GM12878 (cell line): ENCODE results near the gene SLC34A3. TPM values are rescaled to one million over a fixed set of nuclear protein-coding genes. Genes with fewer than 3 reads are reported as not detected.

Experiments
- ATAC-seq: fragments of 200-7000 bp; cut with Tn5 transposase; 3 replicates; pipeline ENCODE4 v1.9.1; 2020; ENCODE audit warnings: mild to moderate bottlenecking, moderate library complexity
- BruUV-seq: library from RNA; stranded (reverse); fragments of 400-500 nt; replicated peaks from 2 replicates; lab custom pipeline; 2021; lab: Mats Ljungman, UMichigan
- CTCF ChIA-PET: fragments of 300-600 bp; sonication (Branson Sonifier 250); formaldehyde crosslinking; extraction: SDS; loops from one replicate; lab custom pipeline; 2021; ENCODE audit warnings: inconsistent platforms; lab: Yijun Ruan, JAX
- POLR2A ChIA-PET: fragments of 350-600 bp; formaldehyde crosslinking; extraction: SDS; loops from one replicate; lab custom pipeline; 2021; ENCODE audit warnings: inconsistent platforms; lab: Charles Lee
- RAD21 ChIA-PET: fragments of 300-600 bp; sonication (Branson Sonifier 250); formaldehyde crosslinking; loops from one replicate; lab custom pipeline; 2023; ENCODE audit warnings: antibody characterized with exemption; ENCODE audit not compliant: unreplicated experiment; lab: Charles Lee
- SMC1A ChIA-PET: fragments of 300-600 bp; sonication (Branson Sonifier 250); formaldehyde crosslinking; loops from one replicate; lab custom pipeline; 2023; ENCODE audit not compliant: unreplicated experiment, uncharacterized antibody; lab: Charles Lee
- DNase-seq: peaks from one replicate; pipeline ENCODE4 v3.0.0-alpha.2; 2011; ENCODE audit warnings: low read depth, low spot score
- FAIRE-seq: peaks from 3 replicates; lab custom pipeline; 2011; peaks lifted over from hg19 to GRCh38; lab: Jason Lieb, UNC
- H2AFZ ChIP-seq: 2 replicates; pipeline ENCODE4 v1.6.0; 2011; ENCODE audit warnings: low read depth, low read length, control low read depth; ENCODE audit not compliant: control insufficient read depth
- H3K27ac ChIP-seq: 2 replicates; pipeline ENCODE4 v1.5.1; 2011; ENCODE audit warnings: control low read depth; ENCODE audit not compliant: control insufficient read depth, insufficient read depth
- H3K27me3 ChIP-seq, 2 experiments: replicated peaks in 1 of 2; 2 replicates each; pipeline versions ENCODE4 v1.6.0 to v1.6.1; 2011; ENCODE audit warnings: low read length in 1 of 2; ENCODE audit not compliant: control insufficient read depth in 2 of 2, insufficient read depth in 2 of 2
- H3K36me3 ChIP-seq, 2 experiments: 2 replicates each; pipeline ENCODE4 v1.5.1; 2011; ENCODE audit warnings: low read length in 1 of 2; ENCODE audit not compliant: control insufficient read depth in 2 of 2, insufficient read depth in 2 of 2
- H3K4me1 ChIP-seq: 2 replicates; pipeline ENCODE4 v1.6.1; 2011; ENCODE audit warnings: mild to moderate bottlenecking, low read length, moderate library complexity, mixed read lengths; ENCODE audit not compliant: control insufficient read depth, insufficient read depth
- H3K4me2 ChIP-seq: 2 replicates; pipeline ENCODE4 v1.6.0; 2011; ENCODE audit warnings: control low read depth; ENCODE audit not compliant: control insufficient read depth, insufficient read depth
- H3K4me3 ChIP-seq: fragments of 200-600 bp; sonication (generic); 2 replicates; pipeline ENCODE4 v1.5.1; 2016
- H3K79me2 ChIP-seq: 2 replicates; pipeline ENCODE4 v1.6.0; 2011; ENCODE audit warnings: low read length; ENCODE audit not compliant: control insufficient read depth, insufficient read depth
- H3K9ac ChIP-seq: 2 replicates; pipeline ENCODE4 v1.8.0; 2011; ENCODE audit warnings: low read length, control low read depth, mixed read lengths; ENCODE audit not compliant: control insufficient read depth, insufficient read depth
- H3K9me3 ChIP-seq: replicated peaks from 3 replicates; pipeline ENCODE4 v1.5.1; 2011; ENCODE audit warnings: mild to moderate bottlenecking, low read length; ENCODE audit not compliant: control insufficient read depth, insufficient read depth
- H4K20me1 ChIP-seq: 2 replicates; pipeline ENCODE4 v1.6.0; 2011; ENCODE audit not compliant: control insufficient read depth, insufficient read depth
- BCL11A ChIP-seq: IDR thresholded peaks from 2 replicates; pipeline ENCODE4 v1.6.1; 2011; ENCODE audit warnings: low read depth, low read length
- BHLHE40 ChIP-seq, 2 experiments: fragments of 450-650 bp in 1 of 2; IDR thresholded peaks; 2 replicates each; pipeline ENCODE4 v1.6.1; 2011 to 2017; ENCODE audit warnings: low read depth in 2 of 2, borderline replicate concordance in 1 of 2, improper control_type of control experiment in 1 of 2, low read length in 1 of 2, mild to moderate bottlenecking in 1 of 2
- CEBPB ChIP-seq, 2 experiments: fragments of 150-350 bp in 1 of 2; IDR thresholded peaks; 2 replicates each; pipeline ENCODE4 v1.6.1; 2012 to 2014; ENCODE audit warnings: low read depth in 2 of 2, low read length in 2 of 2, borderline replicate concordance in 1 of 2, inconsistent platforms in 1 of 2
- IKZF2 ChIP-seq, 2 experiments: fragments of 450-650 bp; IDR thresholded peaks; 2 replicates each; pipeline ENCODE4 v1.6.1; 2017; ENCODE audit warnings: mild to moderate bottlenecking in 2 of 2, moderate library complexity in 2 of 2
- MTA2 ChIP-seq: fragments of 450-650 bp; IDR thresholded peaks from 2 replicates; pipeline ENCODE4 v1.6.1; 2016; ENCODE audit warnings: low read depth, mild to moderate bottlenecking, moderate library complexity
- SREBF2 ChIP-seq: IDR thresholded peaks from 2 replicates; pipeline ENCODE4 v1.6.1; 2012; ENCODE audit warnings: mild to moderate bottlenecking, low read length
- STAT1 ChIP-seq: fragments of 450-650 bp; conservative IDR thresholded peaks from 2 replicates; pipeline ENCODE4 v1.6.1; 2014; ENCODE audit warnings: antibody characterized with exemption, mild to moderate bottlenecking
- STAT3 ChIP-seq: IDR thresholded peaks from 2 replicates; pipeline ENCODE4 v1.6.1; 2011; ENCODE audit warnings: low read depth, low read length, improper control_type of control experiment
- WRNIP1 ChIP-seq: IDR thresholded peaks from 2 replicates; pipeline ENCODE4 v1.6.1; 2011; ENCODE audit warnings: low read depth, low read length, improper control_type of control experiment, borderline replicate concordance
- ZNF384 ChIP-seq: IDR thresholded peaks from 2 replicates; pipeline ENCODE4 v1.6.1; 2012; ENCODE audit warnings: low read depth, mild to moderate bottlenecking, low read length, improper control_type of control experiment, borderline replicate concordance
- WGBS: methylation state at CpG from one replicate; pipeline ENCODE4 v1.1.6; 2016; ENCODE audit warnings: low lambda C conversion rate; ENCODE audit not compliant: insufficient replicate concordance, insufficient coverage; ENCODE audit errors: missing lambda C conversion rate; 5-methylcytosine and 5-hydroxymethylcytosine counted together
- in situ Hi-C: fragments of 300-500 bp; cut with MboI; formaldehyde crosslinking; loops from 9 replicates; pipeline ENCODE4 v1.14.3; 2018; ENCODE audit warnings: mixed read lengths
- intact Hi-C: fragments of 100-400 bp; cut with micrococcal nuclease; formaldehyde crosslinking; loops from one replicate; pipeline ENCODE4 v1.14.2; 2022; ENCODE audit not compliant: unreplicated experiment
- polyA plus RNA-seq, 11 experiments: library from polyadenylated mRNA; depleted of rRNA in 4 of 11; unstranded in 6 of 11; stranded (reverse) in 5 of 11; fragments of >200 nt; fragmentation: Nextera tagmentation in 4 of 11; fragmentation: Illumina TruSeq in 1 of 11; extraction: Ambion mirVana in 4 of 11; extraction: Trizol in 1 of 11; gene quantifications; 1 replicate in 1 of 11; 2 replicates in 10 of 11; pipeline versions ENCODE4 v1.2.1 to v1.2.3, GENCODE V29; 2011 to 2016; ENCODE audit warnings: inconsistent platforms in 2 of 11, missing spikeins in 2 of 11, low read depth in 1 of 11
- total RNA-seq, 4 experiments: library from RNA; depleted of rRNA in 3 of 4; stranded (reverse); fragments of >200 nt in 3 of 4; fragmentation: Illumina TruSeq in 1 of 4; extraction: Trizol in 1 of 4; gene quantifications; 2 replicates each; pipeline versions ENCODE4 v1.2.1 to v1.2.3, GENCODE V29; 2013 to 2021
- TF ChIP-seq, protein P1 (sequence below): IDR thresholded peaks from 2 replicates; pipeline ENCODE4 v1.6.1; 2011; ENCODE audit warnings: low read depth, mild to moderate bottlenecking, low read length, moderate library complexity, borderline replicate concordance; ENCODE audit errors: extremely low read depth
- TF ChIP-seq, protein P2 (sequence below): fragments of 450-650 bp; IDR thresholded peaks from 2 replicates; pipeline ENCODE4 v1.6.1; 2016; ENCODE audit warnings: mild to moderate bottlenecking
- TF ChIP-seq, protein P3 (sequence below): fragments of 450-650 bp; IDR thresholded peaks from 2 replicates; pipeline ENCODE4 v1.6.1; 2017; ENCODE audit warnings: mild to moderate bottlenecking, low read depth, inconsistent platforms; ENCODE audit not compliant: poor library complexity, severe bottlenecking
- TF ChIP-seq, protein P4 (sequence below): fragments of 450-650 bp; IDR thresholded peaks from 2 replicates; pipeline ENCODE4 v1.6.1; 2016; ENCODE audit warnings: mild to moderate bottlenecking

Gene SLC34A3
- total and polyA plus RNA-seq, 10 of the 15 experiments (the other 5 are each of a cell fraction or from before 2014, with no cell fraction given) = not detected

DNA sequence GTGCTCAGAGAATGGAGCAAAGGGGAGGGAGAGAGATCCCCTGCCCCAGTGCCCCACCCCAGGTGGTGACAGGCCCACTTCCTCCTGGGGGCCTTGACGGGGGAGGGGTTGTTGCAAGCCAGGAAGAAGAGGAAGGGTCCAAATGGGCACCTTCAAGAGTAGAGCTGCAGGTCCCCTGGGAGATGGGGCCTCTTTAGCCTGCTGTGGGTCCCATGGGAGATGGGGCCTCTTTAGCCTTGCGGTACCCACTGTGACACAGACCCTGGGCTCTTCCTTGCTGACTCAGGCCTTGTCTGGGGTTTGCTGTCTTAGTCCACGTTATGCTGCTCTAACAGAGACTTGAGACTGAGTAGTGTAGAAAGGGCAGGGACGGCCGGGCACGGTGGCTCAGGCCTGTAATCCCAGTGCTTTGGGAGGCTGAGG, 37.2 kb downstream of the SLC34A3 start (continued):
- TF ChIP-seq, protein P1, sequence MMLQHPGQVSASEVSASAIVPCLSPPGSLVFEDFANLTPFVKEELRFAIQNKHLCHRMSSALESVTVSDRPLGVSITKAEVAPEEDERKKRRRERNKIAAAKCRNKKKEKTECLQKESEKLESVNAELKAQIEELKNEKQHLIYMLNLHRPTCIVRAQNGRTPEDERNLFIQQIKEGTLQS = no peak
- TF ChIP-seq SREBF2 (no peak), IKZF2 (IDR thresholded peaks at IDR 0.05) (no peak; a peak in 1 of 4 replicates), BCL11A (0 out of 2 replicates have a peak, but pooled peaks have one; percentile 24), STAT1 (no peak), CEBPB (IDR thresholded peaks at IDR 0.05; ENCODE audit: borderline replicate concordance in 1 of 2, low read depth in 2 of 2, low read length in 2 of 2) (no peak)

DNA sequence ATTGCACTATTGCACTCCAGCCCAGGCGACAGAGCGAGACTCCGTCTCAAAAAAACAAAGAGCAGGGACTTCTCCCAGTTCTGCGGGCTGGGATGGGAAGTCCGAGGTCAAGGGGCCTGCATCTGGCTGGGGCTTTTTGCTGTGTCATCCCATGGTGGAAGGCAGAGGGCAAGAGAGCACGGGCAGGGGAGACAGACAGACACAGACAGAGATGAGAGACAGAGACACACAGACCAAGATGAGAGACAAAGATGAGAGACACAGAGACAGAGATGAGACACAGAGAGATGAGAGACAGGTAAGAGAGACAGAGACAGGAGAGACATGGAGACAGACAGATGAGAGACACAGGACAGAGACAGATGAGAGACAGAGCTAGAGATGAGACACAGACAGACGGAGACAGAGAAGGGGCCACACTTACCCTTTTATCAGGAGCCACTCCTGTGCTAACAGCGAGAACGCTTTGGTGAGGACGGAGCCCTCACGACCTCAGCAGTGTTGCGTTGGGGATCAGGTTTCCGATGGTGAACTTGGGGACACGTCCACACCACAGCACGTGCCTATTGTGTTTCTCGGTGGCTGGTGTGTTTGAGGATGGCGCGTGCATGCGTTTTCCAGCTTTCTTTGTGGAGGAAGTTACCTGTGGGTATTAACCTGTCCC, 38.0 kb downstream of the SLC34A3 start:
- Histone ChIP-seq H3K4me3 (peak overlapping the region; percentile 46; the same call in 1 of the 2 replicates), H3K27me3 (no peaks in the 10 kb centered on the region), H3K9me3 (no peaks in the 10 kb centered on the region), H3K4me2 (peak overlapping the region; percentile 68), H2AFZ (no peak overlapping the region), H3K36me3 (peaks cover 6 to 18% of the 10 kb centered on the region in 2 experiments; a peak in 3 of 4 replicates), H3K4me1 (peaks cover 17% of the 10 kb centered on the region), H3K79me2 (0 out of 2 replicates have a peak, but pooled peaks cover 2% of the 10 kb centered on the region), H3K9ac (peak overlapping the region; percentile 28), H4K20me1 (no peaks in the 10 kb centered on the region), H3K27ac (peak overlapping the region; percentile 47)
- TSS peak; percentile 39 for BruUV-seq
- ATAC-seq = peak; percentile 53
- FAIRE-seq = peak; percentile 31
- WGBS = 42% methylated on average over 19 of the region's 19 CpGs
- intact Hi-C loops = no loop called here
- in situ Hi-C loops = no loop called here
- RAD21 ChIA-PET = interaction anchor here (0.8 to 1.9 kb wide), 2 partner anchors 9 to 32 kb away, joined by 3 to 5 read pairs; partner anchors contain the start of gene TOR4A
- no peak for TF ChIP-seq MTA2
- no peak for TF ChIP-seq ZNF384
- TF ChIP-seq, protein P2, sequence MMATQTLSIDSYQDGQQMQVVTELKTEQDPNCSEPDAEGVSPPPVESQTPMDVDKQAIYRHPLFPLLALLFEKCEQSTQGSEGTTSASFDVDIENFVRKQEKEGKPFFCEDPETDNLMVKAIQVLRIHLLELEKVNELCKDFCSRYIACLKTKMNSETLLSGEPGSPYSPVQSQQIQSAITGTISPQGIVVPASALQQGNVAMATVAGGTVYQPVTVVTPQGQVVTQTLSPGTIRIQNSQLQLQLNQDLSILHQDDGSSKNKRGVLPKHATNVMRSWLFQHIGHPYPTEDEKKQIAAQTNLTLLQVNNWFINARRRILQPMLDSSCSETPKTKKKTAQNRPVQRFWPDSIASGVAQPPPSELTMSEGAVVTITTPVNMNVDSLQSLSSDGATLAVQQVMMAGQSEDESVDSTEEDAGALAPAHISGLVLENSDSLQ = peak; percentile 8; the same call in 1 of the 2 replicates
- TF ChIP-seq, protein P3, sequence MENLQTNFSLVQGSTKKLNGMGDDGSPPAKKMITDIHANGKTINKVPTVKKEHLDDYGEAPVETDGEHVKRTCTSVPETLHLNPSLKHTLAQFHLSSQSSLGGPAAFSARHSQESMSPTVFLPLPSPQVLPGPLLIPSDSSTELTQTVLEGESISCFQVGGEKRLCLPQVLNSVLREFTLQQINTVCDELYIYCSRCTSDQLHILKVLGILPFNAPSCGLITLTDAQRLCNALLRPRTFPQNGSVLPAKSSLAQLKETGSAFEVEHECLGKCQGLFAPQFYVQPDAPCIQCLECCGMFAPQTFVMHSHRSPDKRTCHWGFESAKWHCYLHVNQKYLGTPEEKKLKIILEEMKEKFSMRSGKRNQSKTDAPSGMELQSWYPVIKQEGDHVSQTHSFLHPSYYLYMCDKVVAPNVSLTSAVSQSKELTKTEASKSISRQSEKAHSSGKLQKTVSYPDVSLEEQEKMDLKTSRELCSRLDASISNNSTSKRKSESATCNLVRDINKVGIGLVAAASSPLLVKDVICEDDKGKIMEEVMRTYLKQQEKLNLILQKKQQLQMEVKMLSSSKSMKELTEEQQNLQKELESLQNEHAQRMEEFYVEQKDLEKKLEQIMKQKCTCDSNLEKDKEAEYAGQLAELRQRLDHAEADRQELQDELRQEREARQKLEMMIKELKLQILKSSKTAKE = no peak
- TF ChIP-seq WRNIP1 = no peak
- TF ChIP-seq BHLHE40 (IDR thresholded peaks at IDR 0.05; ENCODE audit: borderline replicate concordance in 1 of 2, low read depth in 2 of 2, low read length in 1 of 2) = no peak
- no peak for TF ChIP-seq STAT3
- TF ChIP-seq, protein P4, sequence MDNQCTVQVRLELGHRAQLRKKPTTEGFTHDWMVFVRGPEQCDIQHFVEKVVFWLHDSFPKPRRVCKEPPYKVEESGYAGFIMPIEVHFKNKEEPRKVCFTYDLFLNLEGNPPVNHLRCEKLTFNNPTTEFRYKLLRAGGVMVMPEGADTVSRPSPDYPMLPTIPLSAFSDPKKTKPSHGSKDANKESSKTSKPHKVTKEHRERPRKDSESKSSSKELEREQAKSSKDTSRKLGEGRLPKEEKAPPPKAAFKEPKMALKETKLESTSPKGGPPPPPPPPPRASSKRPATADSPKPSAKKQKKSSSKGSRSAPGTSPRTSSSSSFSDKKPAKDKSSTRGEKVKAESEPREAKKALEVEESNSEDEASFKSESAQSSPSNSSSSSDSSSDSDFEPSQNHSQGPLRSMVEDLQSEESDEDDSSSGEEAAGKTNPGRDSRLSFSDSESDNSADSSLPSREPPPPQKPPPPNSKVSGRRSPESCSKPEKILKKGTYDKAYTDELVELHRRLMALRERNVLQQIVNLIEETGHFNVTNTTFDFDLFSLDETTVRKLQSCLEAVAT = peak; percentile 48; the same call in 1 of the 2 replicates
- CTCF ChIA-PET = interaction anchor here (0.9 to 2.6 kb wide), 3 partner anchors 8 to 32 kb away, joined by 3 to 11 read pairs (median 4); partner anchors contain the start of gene TOR4A
- no peak for DNase-seq
- SMC1A ChIA-PET = no interaction called here
- POLR2A ChIA-PET = interaction anchor here (0.6 to 2.4 kb wide), 4 partner anchors 13 to 87 kb away, joined by 3 to 13 read pairs (median 3); partner anchors contain the start of genes NELFB and TPRN
